GM19025 (cell line): ENCODE data around the gene FOXD4L3.
"Not testable (repeated sequence)": the region's sequence is repeated elsewhere in the genome, so short reads cannot be mapped to it uniquely, and the experiment has no call there.

ENCODE experiments used
- ATAC-seq: cut with Tn5 transposase; IDR thresholded peaks from one replicate; pipeline ENCODE4 v1.9.1; 2021; ENCODE audit warnings: mild to moderate bottlenecking, low read depth, moderate library complexity; ENCODE audit not compliant: unreplicated experiment

FOXD4L3 gene

GRCh38 chr9:68302567-68302966, at the start of gene FOXD4L3:
Gene FOXD4L3, plus strand, starts transcription at chr9:68302867. Its CDS starts 85 bp downstream, at chr9:68302952.
- ATAC-seq, result not testable (repeated sequence)

DNA sequence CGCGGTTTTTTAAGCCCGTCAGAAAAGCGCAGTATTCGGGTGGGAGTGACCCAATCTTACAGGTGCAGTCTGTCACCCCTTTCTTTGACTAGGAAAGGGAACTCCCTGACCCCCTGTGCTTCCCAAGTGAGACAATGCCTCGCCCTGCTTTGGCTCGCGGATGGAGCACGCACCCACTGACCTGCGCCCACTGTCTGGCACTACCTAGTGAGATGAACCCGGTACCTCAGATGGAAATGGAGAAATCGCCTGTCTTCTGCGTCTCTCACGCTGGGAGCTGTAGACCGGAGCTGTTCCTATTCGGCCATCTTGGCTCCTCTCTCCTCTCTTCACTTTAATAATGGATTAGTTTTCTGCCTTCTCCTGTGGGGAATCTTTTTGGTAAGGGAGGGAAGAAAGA, 21.6 kb upstream of the FOXD4L3 start:
- not testable (repeated sequence) for ATAC-seq

GRCh38 chr9:68303771-68304170, 1.1 kb downstream of the FOXD4L3 start:
- ATAC-seq, result not testable (repeated sequence)

DNA sequence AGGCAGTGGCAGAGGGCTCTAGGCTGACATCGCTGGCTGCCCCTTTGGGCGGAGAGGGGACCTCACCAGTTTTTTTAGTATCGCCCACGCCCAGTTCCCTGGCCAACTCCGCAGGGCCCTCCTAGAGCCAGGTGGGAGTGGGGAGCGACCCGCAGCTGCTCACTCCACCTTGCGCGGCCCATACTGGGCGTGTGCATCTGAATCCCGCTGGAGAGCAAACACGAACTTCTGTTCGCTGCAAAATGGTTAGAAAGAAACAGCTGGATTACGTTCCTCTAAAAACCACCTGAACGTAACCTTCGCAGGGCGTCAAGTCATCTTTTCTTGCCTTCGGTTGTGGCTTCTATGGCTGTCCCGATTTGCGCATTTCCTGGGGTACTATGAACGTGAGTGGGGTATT, 1.5 kb downstream of the FOXD4L3 start:
- not testable (repeated sequence) for ATAC-seq

DNA sequence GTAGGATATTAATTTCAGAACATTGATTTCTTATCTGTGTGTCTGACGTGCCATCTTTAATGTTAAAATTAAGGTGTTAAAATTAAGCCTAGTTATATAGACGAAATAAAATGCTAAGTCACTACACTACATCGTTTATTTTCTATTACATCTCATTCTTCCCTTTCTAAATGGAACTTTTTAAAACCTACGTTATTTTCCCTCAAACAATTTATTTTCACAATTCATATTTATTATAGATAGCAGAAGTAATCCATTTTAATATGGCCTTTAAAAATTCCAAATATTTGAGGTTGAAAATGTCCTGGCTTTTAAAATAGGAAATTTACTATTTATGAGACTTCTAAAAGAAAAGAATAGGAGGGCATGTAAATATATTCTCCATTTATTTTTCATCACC, 2.1 kb downstream of the FOXD4L3 start:
- ATAC-seq, result not testable (repeated sequence)

DNA sequence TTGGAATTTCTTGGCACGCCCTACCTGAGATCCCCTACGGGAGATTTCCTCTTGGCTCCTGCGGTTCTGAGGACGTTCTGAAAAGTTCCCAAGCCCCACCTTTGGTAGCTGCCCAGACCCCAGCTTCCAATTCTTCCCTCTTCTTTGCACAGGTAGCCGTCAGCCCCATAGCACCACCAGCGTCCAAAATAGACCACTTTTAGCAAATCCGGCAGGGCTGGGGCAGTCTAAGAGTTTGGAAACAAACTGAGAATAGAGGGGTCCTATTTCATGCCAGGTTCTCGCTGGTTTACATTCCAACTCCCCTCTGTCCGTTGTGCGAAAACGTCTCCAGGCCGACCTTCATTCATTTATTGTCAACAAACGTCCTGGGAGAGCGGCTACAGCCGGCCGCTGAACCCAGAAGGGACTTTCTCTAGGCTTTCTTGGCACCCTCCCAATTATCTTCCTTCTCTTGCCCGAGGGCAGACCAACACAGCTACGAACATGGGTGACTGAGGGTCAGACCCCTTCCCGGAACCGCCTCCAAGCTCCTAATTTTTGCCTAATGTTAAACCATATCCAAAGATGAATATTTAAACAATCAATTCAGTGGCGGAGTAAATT, 3.1 kb downstream of the FOXD4L3 start:
- not testable (repeated sequence) for ATAC-seq

- ATAC-seq, result not testable (repeated sequence)
Measured at GRCh38 chr9:68306391-68306964, 3.8 kb downstream of the FOXD4L3 start.

DNA sequence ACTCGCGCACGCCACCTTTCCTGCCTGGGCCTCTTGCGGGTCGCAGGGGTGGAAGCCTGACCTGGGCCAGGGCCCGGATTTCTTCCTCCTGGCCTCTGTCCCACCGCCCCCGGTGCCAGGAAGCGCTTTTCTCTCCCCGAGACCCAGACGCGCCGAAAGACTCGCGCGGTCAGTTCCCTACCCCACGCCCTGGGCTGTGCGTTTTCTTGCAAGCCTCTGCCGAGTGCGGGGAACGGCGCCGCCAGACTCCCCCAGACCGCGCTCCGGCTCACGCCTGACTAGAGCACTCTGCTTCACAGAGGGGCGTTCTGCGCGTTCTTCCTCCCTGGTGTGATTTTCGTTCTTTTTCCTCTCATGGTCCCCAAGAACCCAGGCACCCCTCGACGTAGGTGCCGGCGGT, 4.5 kb downstream of the FOXD4L3 start:
- not testable (repeated sequence) for ATAC-seq

DNA sequence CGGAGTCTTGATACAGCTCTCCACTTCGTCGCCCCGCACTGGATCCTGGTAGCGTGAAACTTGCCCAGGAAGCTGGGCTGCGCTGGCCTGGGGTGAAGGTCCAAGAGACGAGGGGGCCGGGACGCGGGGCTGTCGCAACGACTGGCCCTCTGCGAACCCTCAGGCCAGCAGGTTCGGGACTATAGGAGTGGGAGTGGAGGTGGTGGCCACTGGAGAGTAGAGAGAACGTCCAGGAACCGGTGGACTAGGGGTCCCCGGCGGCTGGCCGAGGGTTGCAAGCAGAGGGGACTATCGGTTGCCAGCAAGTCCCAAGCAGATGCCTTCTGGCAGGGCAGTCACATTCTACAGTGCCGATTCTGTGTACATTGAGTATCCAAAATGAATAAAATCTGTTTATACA, 5.0 kb downstream of the FOXD4L3 start:
- not testable (repeated sequence) for ATAC-seq

- ATAC-seq, result not testable (repeated sequence)
Measured at GRCh38 chr9:68311208-68311607, 8.5 kb downstream of the FOXD4L3 start.

- not testable (repeated sequence) for ATAC-seq
Measured at GRCh38 chr9:68318209-68318608, 15.5 kb downstream of the FOXD4L3 start.

DNA sequence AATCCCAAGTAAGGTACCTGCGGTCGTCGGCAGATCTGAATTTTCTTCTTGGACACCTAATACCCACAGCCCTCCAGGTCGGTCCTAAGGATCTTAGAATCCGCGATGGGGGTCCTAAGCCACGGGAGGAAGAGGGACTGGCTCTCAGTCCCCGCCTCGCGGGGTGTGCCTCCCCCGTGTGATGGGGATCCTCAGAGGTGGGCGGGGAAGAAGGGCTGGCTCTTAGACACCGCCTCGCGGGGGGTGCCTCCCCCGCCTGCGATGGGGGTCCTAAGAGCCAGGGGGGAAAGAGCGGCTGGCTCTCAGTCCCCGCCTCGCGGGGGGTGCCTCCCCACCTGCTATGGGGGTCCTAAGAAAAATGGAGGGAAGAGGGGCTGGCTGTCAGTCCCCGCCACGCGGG, 21.1 kb downstream of the FOXD4L3 start:
- not testable (repeated sequence) for ATAC-seq

GRCh38 chr9:68324518-68324917, 21.9 kb downstream of the FOXD4L3 start:
- not testable (repeated sequence) for ATAC-seq

DNA sequence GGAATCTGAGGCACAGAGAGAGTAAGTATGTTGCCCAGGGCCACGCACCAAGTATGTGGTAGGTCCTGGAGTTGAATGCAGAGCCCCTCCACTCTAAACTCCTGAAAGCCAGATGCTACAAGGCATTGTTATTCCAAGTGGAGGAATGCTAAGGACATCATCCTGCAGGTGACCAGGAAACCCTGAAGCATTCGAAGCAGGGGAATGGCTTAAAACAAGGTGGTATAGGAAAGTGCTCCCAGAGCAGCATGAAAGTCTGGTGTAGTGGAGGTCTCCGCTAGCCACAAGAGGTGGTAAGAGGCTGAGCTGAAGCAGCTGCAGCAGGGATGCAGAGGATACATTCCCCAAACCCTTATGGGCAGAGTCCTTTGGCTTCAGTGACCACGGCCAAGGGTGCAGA, 26.4 kb downstream of the FOXD4L3 start:
- ATAC-seq, result not testable (repeated sequence)

GRCh38 chr9:68330531-68331173, 28.0 kb downstream of the FOXD4L3 start:
- not testable (repeated sequence) for ATAC-seq

GRCh38 chr9:68332122-68332521, 29.5 kb downstream of the FOXD4L3 start:
- ATAC-seq, result not testable (repeated sequence)

DNA sequence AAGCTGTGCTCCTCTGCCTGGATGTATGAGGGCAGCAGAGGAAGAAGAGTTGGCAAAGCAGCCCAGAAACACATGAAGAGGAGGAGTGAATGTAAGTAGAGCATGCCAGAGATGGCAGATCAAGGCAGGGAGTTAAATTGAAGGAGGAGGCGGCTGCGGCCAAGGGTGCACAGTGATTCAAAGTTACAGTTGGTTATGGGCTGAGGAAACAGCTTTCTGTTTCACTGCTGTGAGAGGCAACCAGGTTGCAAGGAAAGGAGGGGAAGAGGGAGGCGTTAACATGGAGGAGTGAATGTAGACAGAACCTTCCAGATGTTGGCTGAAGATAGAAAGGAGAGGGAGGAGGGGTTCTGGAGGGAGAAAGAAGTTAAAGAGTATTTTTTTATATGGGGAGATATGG, 33.3 kb downstream of the FOXD4L3 start:
- not testable (repeated sequence) for ATAC-seq

GRCh38 chr9:68336639-68337339, 34.1 kb downstream of the FOXD4L3 start:
- not testable (repeated sequence) for ATAC-seq

DNA sequence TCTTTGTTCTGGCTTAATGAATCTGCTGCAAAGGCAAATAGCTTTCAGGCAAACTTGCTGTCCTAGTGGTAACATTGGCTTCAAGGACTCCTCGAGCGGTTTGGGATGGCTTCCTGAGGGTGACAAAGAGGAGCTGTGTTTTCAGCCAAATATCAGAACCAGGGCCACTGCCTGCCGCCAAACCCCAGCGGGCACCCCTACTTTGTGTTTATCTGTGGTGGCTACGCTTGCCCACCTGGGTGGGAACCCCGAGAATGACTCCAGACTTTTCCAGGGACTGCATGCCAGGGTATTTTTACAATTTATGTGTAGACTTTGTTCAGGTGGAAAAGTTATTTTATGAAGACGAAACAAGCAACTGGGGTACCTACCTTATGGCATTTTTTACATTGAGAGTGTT, 35.3 kb downstream of the FOXD4L3 start:
- not testable (repeated sequence) for ATAC-seq

- ATAC-seq, result not testable (repeated sequence)
Measured at GRCh38 chr9:68342265-68343025, 39.8 kb downstream of the FOXD4L3 start.
